GM21528 (cell line): ENCODE measurements around the gene TCEANC2.
"Not testable (repeated sequence)": the region's sequence is repeated elsewhere in the genome, so short reads cannot be mapped to it uniquely, and the experiment has no call there.

Experiments used
- ATAC-seq: cut with Tn5 transposase; IDR thresholded peaks from one replicate; pipeline ENCODE4 v1.9.1; 2021; ENCODE audit warnings: mild to moderate bottlenecking, moderate library complexity; ENCODE audit not compliant: unreplicated experiment, low FRiP score

Gene TCEANC2

DNA sequence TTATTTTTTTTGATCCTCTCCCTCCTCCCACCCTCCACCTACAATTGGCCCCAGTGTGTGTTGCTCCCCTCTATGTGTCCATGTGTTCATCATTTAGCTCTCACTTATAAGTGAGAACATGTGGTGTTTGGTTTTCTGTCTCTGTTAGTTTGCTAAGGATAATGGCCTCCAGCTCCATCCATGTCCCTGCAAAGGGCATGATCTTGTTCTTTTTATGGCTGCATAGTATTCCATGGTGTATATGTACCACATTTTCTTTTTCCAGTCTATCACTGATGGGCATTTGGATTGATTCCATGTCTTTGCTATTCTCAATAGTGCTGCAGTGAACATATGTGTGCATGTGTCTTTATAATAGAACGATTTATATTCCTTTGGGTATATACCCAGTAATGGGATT is 28.6 kb upstream of the TCEANC2 start:
- not testable (repeated sequence) for ATAC-seq

GRCh38 chr1:54027848-54028247 is 25.6 kb upstream of the TCEANC2 start:
- no peak for ATAC-seq

GRCh38 chr1:54028306-54029251 is 24.8 kb upstream of the TCEANC2 start:
- no peak for ATAC-seq

DNA sequence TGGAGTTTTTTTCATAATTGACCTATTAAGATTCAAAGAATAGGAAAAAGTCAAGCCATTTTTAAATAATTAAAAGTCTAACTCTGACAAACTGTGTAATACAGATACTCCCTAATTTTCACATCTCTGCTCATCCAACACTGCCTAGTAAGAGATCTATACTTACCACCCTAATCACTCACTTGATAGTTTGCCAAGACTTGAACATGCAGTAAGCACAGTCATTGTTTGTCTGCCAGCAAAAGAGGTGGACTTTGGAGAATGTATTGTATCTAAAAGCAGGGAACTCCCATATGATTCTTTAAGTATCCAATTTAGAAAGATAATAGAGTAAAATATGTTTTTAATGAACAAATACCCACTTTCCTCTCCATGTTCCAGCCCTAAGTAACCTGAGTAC is 15.9 kb upstream of the TCEANC2 start:
- no peak for ATAC-seq

- ATAC-seq: no peak
Measured at GRCh38 chr1:54041806-54042205, 11.6 kb upstream of the TCEANC2 start.

DNA sequence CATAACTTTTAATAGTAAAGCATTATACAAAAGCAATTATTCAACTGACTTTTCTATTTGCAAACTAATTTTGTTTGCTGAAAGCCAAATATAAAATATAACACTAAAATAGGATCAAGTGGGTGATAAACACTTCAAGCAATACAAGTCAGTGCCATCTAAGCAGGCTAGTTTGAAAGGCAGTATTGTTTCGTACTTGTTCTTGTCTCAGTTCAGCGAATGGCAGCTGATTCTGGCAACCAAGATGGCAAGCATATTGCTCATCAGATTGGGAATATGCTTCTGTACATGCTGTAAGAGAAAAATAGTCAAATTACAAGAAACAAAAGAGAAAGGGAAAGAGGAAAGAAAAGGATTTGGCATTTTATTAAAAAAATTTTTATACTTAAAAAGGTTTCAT is 7.9 kb upstream of the TCEANC2 start:
- ATAC-seq: no peak

GRCh38 chr1:54046671-54047383 is 6.6 kb upstream of the TCEANC2 start:
- no peak for ATAC-seq

- ATAC-seq: no peak
Measured at GRCh38 chr1:54047384-54048305, 5.8 kb upstream of the TCEANC2 start.

DNA sequence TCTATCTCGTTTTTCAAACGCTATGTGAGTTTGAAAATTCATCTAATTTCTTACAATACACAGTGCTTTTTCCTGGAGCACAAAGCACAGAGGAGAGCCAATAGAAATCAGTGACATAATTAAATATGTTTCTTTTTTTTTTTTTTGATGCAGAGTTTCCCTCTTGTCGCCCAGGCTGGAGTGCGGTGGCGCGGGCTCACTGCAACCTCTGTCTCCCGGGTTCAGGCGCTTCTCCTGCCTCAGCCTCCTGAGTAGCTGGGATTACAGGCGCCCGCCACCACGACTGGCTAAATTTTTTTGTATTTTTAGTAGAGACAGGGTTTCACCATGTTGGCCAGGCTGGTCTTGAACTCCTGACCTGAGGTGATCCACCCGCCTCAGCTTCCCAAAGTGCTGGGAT is 3.0 kb upstream of the TCEANC2 start:
- ATAC-seq: not testable (repeated sequence)

- ATAC-seq: no peak
Measured at GRCh38 chr1:54051933-54052430, 1.4 kb upstream of the TCEANC2 start.

GRCh38 chr1:54052431-54052933 is 926 bp upstream of the TCEANC2 start:
- peak; percentile 28 for ATAC-seq

DNA sequence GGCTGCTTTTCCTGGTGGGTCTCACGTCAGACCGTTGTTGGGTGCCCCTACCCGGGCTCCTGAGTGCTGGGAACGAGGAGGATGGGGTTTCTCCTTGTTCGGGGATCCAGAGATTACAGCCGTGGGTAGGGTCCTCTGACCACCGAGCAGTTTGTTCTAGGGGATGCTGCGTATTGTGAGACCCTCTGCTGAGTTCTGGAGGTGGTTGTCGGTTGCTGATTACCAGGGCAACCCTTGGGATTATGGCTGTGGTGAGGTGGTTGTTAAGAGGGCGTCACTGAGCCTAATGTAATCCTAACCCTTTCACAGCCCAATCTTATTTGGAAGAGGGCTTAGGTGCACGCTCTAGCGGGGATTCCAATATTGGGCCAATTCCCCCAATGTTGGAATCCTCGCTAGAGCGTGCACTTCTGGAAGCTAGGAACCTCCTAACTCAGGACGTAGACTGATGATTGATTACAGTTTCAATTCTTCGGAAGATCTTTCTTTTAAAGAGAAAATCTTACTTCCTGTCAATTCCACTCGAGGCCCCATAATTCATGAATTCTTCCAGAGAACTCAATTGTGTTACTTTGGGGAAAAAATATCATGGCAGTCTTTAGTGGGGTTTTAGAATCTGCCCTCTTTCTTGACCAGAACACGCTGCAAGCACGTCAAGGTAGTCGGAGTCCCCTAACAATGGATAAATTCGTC is 483 bp downstream of the TCEANC2 start:
- ATAC-seq: no peak

DNA sequence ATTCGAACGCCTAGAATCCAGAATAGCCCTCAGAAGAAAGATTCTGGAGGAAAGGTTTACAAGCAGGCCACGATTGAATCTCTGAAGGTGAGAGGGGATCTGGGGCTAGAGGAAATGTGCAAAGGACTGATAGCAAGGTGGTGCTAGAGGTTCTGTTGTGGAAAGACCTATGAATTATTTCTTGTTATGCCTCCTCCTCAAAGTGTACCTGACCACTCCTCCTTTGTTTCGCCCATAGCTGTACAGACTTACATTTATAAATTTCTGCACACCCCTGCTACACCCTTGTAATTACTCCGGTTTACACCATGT is 986 bp downstream of the TCEANC2 start:
- ATAC-seq: no peak

DNA sequence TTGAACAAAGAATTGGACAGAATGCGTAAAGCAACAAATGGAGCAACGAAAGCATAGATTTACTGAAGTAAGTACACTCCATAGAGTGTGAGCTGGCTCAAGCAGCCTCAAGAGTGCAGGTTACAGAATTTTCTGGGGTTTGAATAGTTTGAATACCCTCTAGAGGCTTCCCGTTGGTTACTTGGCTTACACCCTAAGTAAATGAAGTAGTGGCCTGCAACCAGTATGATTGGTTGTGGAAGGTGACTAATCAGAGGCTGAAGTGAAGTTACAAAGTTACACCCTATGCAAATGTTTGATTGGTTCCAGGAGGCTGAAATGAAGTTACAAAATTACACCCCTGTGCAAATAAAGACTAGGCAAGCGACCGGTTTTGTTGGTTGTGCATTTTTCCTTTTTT is 10.9 kb downstream of the TCEANC2 start:
- ATAC-seq: no peak

DNA sequence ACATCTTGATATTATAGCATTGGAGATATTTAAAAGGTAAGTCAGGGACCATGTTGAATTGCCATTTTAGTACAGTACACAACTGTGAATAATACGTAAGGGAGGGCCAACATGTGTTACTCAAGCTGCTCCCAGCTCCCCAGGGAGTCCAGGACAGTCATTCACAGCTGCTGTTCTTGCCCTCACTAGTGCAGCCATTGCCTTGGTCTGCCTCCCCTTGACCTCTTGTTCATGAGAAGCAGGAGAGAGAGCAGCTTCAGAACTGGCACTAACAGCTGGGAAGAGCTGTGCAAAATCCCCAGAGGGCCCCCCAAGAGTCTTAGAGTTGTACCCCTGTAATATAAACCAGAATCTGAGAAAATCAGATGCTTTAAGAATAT is 16.4 kb downstream of the TCEANC2 start:
- ATAC-seq: peak; percentile 17

GRCh38 chr1:54070171-54070837 is 16.9 kb downstream of the TCEANC2 start:
- peak; percentile 75 for ATAC-seq

- no peak for ATAC-seq
Measured at GRCh38 chr1:54077359-54077758, 24.0 kb downstream of the TCEANC2 start.

DNA sequence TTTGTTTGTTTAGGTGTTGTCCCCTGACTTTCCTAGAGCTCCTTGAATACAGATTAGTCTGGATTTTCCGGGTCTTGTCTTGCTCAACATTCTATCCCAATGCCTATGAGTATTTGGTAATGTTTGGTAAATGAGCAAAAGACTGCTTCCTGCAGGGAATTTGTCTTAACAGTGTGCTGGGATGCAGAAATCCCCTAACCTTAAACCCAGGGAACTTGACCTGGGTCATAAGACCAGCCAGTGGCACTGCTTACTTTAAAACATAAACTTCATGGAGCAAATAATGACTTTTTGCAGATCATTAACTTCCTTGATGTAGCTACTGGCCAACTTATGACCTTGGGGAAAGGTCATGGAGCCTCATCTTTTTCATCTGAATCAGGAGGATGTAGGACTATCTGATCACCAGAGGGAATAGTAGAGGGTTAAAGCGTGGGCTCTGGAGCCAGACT is 27.2 kb downstream of the TCEANC2 start:
- ATAC-seq: no peak
